ENCODE results near the gene PRKG1. TPM values are rescaled to one million over a fixed set of nuclear protein-coding genes. Genes with fewer than 3 reads are reported as not detected.

The PRKG1 gene
- total and polyA plus RNA-seq, 2 of the 4 experiments (the other 2 are of a cell fraction) = 3.5 to 18.3 TPM

GRCh38 chr10:51843966-51844365 is 769.7 kb downstream of the PRKG1 start:
- ATAC-seq (ENCODE audit: low read depth) = no peak
- BruUV-seq (replicated peaks) = no TSS peak
- ChIA-PET POLR2A (ENCODE audit: unreplicated experiment) (no interaction called here), CTCF (no interaction called here)
- Histone ChIP-seq H3K27ac (ENCODE audit: insufficient read depth, low read length) (no peak overlapping the region), H2AK5ac (ENCODE audit: low read depth, low read length) (no peak overlapping the region), H3K9ac (ENCODE audit: low read depth, low read length) (no peak overlapping the region), H3K9me3 (ENCODE audit: control insufficient read depth, insufficient read depth, low read length) (no peaks in the 10 kb centered on the region), H3K4me3 (ENCODE audit: insufficient read depth, low read depth, low read length) (no peak overlapping the region), H2BK15ac (ENCODE audit: low read depth, low read length) (no peak overlapping the region), H3K4me1 (ENCODE audit: control insufficient read depth, insufficient read depth, low read length) (no peaks in the 10 kb centered on the region), H4K8ac (ENCODE audit: low read depth in 2 of 2, low read length in 2 of 2) (no peak overlapping the region), H4K5ac (ENCODE audit: low read depth, low read length) (no peak overlapping the region), H3K18ac (ENCODE audit: low read depth, low read length) (no peak overlapping the region), H2BK20ac (ENCODE audit: low read depth, low read length) (no peak overlapping the region), H3K23ac (ENCODE audit: low read depth, low read length) (no peak overlapping the region), H2BK5ac (ENCODE audit: low read depth, low read length, poor library complexity, severe bottlenecking) (no peak overlapping the region), H3K4me2 (ENCODE audit: low read depth, low read length) (no peak overlapping the region), H3K14ac (replicated peaks; ENCODE audit: low read depth, low read length) (no peak overlapping the region), H2AFZ (replicated peaks; ENCODE audit: low read length, poor library complexity) (no peak overlapping the region), H3K56ac (ENCODE audit: extremely low read depth, insufficient read depth, low read length) (no peak overlapping the region), H2AK9ac (replicated peaks; ENCODE audit: low read depth, low read length, poor library complexity) (no peak overlapping the region), H3K4ac (ENCODE audit: low read depth, low read length) (no peak overlapping the region), H4K91ac (ENCODE audit: insufficient read depth, low read depth, low read length) (no peak overlapping the region), H4K20me1 (ENCODE audit: insufficient read depth, low read length) (no peaks in the 10 kb centered on the region), H3K9me1 (ENCODE audit: insufficient read depth, low read length) (no peaks in the 10 kb centered on the region), H3K36me3 (ENCODE audit: control insufficient read depth, insufficient read depth, low read length) (no peaks in the 10 kb centered on the region), H3K79me1 (ENCODE audit: low read depth in 1 of 2, low read length in 2 of 2) (no peaks in the 10 kb centered on the region), H2BK120ac (ENCODE audit: low read depth, low read length) (no peak overlapping the region), H3K27me3 (ENCODE audit: control insufficient read depth, insufficient read depth, low read length) (no peaks in the 10 kb centered on the region)
- in situ Hi-C loops (cut with MboI; ENCODE audit: low sequenced_read_pairs) = no loop called here
- WGBS, 2 experiments (ENCODE audit: extremely low coverage in 2 of 2, insufficient read length in 1 of 2) = no CpG with 5 or more reads among the region's 2 CpGs
- intact Hi-C loops (cut with micrococcal nuclease) = no loop called here
- dilution Hi-C loops (cut with HindIII; ENCODE audit: low sequenced_read_pairs, unreplicated experiment) = no loop called here
- TF ChIP-seq FOS (IDR thresholded peaks at IDR 0.05; ENCODE audit: low read depth, low read length) (no peak), NFE2L2 (IDR thresholded peaks at IDR 0.05; ENCODE audit: low read depth, low read length) (no peak)
- no peak for DNase-seq
